ENCODE data around the gene FOSL2.

DNA sequence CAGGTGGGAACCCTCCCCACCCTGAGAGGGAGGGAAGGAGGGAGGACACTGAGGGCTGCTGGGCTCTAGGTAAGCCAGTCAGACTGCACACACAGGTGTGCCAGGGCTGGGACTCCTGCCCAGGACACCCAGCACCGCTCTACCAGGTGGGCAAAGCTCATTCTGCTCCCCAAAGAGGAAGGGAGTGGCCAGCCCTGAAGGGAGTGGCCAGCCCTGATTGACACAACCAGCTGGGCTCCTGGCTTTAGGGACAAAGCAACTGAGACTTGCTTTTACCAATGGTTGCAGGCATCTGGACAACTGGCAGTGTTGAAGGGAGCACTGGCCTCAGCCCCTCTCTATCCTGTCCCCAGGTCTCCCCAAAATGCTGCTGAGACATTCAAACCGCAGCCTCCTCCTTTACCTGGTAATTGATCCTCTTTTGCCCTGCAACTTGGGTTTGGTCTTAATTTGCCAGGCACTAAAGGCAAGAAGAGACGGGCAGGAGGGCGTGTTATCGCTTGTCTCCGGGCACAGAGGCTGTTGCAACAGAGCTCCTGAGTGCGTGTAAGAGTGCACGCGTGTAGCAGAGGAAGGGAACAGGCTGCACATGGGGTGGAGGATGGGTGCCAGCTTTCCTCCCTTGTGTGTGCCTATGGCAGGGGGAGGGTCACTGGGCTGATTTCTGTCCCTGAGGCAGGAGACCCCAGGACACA, 14.5 kb upstream of the FOSL2 start:
- no peak for TF ChIP-seq CTCF (IDR thresholded peaks at IDR 0.05)
- no peak for TF ChIP-seq POLR2A (IDR thresholded peaks at IDR 0.05)
